Ovary (tissue), 3 donors: ENCODE data around the gene BUD13.

Source experiments
- CTCF ChIP-seq, 3 donors: fragments of 450-650 bp in 2 of 3; fragments of 200-600 bp in 1 of 3; IDR thresholded peaks; one replicate each; pipeline versions ENCODE4 v1.5.1 to v1.8.0; 2016 to 2022; ENCODE audit warnings: antibody characterized with exemption in 3 of 3, mild to moderate bottlenecking in 1 of 3
- EP300 ChIP-seq: sonication (generic); formaldehyde crosslinking; IDR thresholded peaks from one replicate; pipeline ENCODE4 v1.6.1; 2017; ENCODE audit warnings: antibody characterized with exemption
- donor health status: DM: no; HTN: no; CAD: no.

GRCh38 chr11:116733043-116733755 is 39.6 kb downstream of the BUD13 start:
- TF ChIP-seq CTCF (IDR thresholded peaks at IDR 0.05) (no peak), EP300 (no peak)
